NOMO-1 treated with dmso at 0.1 percent for 144 hours (cell line): ENCODE results near the gene SCTR.

Experiments used
- DNase-seq: peaks from one replicate; lab custom pipeline; 2025; ENCODE audit not compliant: unreplicated experiment; lab: John Stamatoyannopoulos, UW

The SCTR gene

DNA sequence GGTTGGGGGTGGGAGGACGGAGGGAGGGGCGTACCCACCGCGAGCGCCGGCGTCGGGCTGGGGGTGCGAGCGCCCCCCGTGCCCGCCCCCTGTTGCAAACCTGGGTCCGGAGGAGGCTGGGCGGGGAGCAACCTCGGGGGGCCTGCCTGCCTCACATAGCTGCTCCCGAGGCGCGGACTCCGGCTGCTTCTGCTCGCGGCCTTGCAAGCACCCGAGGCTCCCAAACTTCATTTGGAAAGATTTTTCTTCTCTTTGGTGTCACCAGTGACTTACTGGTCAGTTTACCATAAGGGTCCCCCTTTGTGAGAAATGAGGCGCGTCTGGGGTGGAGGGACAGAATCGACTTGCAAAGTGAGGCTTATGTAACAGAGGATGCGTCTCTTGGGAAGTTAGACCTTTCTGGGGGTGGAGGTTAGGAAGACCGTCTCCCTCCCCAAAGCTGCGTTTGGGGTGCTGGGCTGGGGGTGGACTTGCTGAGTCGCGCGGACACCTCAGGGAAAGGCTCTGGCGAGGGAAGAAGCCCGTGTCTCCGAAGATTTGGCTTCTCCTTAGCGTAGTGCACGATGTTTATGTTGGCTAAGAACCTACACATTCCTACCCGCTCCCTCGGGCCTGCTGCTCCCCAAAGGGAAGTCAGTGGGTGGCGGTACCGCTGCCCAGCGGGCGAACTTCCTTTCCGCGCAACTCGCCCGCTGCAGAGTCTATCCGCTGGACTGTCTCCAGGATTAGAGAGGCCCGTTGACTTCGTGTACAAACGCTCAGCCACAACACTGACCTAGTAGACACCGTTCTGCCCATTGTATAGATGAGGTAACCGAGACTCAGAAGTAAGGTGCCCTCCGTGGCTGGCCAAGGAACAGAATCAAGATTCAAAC lies 92.1 kb downstream of the SCTR start:
- DNase-seq = no peak

DNA sequence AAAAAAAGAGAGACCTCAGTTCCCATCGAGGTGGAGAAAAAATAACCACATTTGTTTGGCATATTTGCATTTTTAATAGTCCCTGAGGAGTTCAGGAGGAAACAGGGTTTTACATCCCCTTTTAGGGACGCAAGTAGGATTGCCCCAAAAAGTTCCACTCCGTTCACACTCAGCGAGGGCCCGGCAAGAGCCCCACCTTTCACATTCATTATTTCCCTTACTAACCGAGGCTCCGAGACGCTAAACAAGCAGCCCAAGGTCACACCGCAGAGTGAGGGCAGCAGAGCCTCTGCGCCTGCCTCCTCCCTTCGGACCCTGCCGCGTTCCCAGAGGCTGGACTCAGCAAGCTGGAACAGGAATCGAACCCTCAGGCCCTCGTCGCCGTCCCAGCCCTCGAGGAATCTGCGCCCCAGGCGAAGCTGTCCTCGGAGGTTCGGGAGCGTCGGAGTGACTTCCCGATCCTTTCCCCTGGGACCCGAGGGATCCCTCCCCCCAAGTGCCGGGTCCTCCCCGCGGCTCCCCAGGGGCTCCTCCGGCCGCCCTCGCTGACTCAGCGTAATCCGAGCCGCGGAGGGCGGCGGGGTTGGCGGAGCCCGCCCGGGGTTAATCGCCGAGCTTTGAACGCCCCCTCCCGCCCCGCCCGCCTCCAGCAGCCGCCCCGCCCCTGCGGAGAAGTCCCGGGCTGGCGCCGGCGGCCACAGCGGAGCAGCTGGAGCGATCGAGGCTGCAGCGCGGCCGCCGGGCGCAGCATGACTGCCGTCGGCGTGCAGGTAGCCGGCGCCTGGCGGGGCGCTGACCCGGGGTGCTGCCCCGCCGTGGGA lies 92.9 kb downstream of the SCTR start, which contains the start of gene TMEM37:
Gene TMEM37 (plus strand): TSS at position 700 of the 821 bp plus-strand sequence. CDS start 50 bp downstream, at position 750.
- no peak for DNase-seq

DNA sequence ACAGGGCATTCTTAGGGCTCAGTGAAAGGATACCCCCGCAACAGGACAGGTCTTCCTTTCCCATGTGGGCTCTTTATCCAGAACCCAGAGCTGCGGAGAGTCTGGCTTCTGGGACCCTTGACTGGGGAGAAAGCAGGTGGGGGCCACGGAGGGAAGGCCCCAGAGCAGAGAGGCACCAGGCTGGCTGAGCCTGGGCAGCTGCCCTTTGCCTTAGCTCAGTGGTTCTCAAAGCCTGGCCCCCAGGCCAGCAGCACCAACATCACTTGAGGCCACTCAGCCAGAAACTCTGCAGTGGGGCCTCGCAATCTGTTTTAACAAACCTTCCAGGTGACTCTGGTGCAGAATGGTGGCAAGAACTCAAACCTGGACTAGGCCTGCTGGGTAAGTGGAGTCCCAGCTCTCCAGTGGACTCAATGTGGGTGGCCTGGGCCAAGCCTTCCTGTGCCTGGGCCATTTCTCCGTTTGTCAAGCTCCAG lies 94.2 kb downstream of the SCTR start:
- no peak for DNase-seq

DNA sequence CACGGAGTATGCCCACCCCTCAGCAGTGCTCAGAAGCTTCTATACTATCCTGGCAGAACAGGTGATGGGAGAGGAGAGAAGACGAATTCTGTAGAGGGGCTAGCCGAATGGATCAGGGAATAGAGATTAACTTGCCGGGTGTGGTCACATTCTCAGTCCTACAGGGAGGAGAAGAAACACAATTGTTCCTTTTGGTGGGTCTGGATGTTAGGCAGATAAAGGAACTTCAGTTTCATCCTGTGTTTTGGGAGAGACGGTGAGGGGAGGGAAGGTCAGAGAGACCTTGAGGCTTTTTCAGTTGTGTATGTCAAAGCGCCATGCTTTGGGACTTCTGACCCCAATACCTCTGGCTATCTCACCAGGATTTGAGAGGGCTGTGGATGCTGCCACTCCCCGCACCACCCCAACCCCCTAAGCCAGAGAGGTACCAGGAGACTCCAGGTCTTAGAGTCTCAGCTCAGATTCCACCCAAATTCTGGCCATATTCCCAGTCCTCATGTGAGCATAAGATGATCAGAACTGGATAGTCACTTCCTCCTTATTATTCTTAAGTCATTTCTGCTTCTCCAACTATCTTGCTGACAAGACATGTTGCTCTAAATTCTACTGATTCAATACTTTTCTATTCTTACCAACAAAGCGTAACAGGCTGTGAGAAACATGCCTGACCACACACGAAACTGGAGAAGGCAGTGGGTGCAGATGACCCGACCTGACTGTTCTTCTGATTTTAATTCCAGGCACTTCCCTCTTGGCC lies 94.9 kb downstream of the SCTR start:
- DNase-seq = no peak

DNA sequence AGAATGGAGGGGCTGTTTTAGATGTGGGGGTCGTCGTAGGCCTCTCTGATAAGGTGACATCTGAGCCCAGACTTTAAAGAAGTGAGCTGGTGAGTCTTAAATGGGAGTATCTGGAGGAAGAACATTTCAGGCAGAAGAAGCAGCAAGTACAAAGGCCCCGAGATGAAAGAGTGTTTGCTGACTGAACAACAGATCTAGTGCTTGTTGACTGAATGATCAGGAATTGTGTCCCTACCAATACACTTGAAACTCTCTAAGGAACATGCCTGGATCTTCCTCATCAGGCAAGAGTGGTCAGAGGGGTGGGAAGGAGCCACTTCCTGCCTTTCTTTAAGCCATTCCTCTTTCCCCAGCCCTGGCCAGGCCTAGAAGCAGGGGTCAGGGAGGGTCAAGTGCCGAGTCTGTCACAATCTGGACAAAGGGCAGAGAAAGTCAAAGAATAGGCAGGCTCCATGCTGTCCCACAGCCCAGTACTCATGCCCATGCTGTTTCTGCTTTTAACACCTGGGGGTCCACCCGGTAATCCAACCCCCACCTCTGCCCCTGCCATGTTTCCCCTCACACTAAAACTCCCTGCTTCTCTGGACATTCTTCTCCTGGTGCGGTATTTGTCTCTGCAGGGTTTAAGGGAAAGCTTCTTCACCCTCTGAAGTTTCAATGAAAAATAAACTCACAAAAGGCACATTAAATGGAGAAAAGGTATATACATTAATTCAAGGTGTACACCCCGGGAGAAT lies 95.6 kb downstream of the SCTR start:
- DNase-seq = no peak

DNA sequence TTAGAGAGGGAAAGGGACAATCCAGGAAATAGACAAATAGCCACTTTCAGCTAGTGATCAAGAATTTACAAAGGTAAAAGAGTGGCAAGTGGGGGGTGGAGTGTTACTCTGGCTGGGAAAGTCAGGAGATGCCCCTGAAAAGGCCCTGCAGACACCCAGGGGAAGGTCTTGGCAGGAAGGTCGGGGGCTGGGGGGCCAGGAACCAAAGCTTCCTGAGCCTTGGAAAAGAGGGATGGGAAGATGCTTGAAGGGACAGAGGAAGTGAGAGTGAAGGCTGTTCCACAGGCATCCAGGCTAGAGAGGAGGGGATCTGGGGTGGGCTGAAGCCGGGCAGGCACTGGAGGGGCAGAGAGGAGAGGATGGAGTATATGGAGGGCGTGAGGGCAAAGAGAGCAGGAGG lies 96.5 kb downstream of the SCTR start:
- DNase-seq = no peak

DNA sequence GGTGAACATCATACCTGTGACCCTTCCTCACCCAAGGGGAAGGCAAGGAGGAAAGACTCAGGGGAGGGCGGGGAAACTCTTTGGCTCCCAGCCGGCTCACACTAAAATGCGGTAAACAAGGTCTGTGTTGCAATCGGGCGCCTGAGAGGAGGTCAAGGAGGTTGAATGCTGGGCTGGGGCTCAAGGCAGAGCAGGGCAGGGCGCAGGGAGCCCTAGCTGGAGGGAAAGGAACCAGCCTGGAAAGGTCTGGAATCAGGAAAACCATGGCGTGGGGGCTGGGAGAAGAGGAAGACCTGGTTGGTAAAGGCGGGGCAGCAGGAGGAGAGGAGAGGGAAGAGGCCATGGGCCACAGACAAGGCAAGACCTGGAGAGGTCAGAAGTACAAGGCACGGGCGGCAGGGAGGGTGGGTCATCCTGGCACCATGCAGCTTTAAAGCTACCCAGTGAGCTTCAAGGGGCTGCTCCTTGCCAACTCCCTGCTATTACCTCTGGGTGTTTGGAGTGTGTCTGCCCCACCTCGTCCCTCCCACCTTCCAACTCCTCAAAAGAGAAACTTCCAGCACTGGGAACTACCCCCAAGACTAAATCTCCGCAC lies 97.4 kb downstream of the SCTR start:
- no peak for DNase-seq

DNA sequence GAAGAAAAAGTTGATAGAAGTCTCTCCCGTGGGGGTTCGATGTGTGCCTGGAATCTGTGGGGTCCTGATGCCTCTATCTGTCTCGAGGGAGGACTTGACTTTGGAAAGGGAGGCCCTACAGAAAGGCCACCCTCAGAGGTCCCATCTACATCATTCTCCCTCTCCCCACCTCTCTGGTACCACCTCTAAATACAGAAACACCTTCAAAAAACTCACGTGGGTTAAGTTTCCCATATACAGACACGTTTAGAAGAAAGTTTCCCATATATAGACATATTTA lies 97.9 kb downstream of the SCTR start:
- no peak for DNase-seq

DNA sequence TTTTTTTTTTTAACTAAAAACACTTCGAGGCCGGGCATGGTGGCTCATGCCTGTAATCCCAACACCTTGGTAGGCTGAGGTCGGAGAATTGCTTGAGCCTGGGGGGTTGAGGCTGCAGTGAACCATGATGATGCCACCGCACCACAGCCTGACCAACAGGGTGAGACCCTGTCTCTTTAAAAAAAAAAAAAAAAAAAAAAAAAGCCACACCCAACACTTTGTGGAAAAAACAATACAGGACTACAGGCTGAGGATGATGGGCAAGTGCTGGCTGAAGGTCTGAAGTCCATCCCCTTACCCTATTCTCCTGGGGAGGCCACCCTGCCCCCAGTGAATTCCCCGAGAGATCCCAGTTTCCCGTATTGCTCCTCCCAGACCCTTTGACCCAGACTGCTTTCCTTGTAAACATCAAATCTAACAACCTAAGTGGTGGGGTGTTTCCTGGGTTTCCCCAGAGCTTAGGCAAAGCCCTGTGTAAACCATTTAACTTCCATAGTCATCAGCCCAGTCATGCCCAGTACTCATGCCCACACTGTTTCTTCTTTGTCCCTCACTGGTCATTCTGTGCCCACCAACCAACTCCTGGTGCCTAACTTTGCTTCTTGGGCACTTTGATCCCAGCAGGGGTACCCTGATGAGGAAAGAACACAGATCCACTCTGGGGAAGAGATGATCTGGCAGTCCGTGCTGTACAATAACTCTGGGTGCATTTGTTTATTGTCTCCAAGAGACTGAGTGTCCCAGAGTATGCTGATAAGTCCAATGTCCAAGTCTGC lies 98.5 kb downstream of the SCTR start:
- DNase-seq = no peak

DNA sequence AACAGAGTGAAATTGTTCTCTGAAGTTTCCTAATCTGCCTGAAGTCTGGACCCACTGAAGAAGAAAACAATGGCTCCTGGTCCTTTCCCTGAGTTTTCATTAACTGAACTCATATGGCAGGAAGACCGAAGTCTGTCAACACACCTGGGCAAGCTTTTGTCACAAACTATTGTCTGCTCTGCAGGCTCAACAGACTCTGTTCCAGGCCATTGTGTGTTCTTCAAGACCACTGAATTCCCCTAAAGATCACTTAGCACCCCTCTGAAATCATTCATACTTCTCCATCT lies 99.2 kb downstream of the SCTR start:
- DNase-seq = no peak

DNA sequence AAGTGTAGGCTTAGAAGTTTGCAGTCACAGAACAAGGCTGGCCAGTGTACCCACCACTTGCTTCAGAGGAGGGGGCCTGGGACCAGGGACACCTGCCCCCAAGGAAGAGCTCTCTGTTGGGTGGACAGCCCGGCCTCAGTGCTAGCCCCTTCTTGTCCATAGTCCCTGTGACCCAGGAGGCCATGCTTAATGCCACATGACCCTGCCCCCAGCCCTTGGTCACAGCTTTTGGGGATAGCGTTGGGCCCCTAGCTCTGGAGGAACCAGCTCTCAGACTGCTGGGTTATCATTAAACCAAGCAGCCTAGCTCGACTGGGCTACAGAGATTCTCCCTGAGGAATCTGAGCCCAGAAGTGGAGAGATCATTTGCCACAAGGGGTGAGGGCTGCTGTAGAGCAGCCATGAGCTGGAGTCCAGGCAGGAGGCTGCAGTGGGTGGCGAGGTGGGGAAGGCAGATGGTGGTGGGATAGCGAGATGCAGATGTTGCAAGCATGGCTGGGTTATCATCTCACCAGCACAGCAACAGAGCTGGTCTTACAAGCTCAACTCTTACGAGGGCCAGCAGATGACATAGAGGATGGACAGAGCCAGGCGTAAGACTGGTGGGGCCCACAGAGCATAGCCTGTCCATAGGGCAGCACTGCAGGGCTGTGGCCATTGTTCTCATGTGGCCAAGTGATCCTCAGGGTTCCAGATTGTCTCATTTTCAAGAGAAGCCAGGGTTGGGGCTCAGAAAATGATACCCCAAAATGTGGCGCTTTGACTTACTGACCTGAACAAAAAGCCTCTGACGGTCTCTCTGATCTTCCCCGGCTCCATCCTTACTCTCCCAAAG lies 99.8 kb downstream of the SCTR start:
- no peak for DNase-seq

DNA sequence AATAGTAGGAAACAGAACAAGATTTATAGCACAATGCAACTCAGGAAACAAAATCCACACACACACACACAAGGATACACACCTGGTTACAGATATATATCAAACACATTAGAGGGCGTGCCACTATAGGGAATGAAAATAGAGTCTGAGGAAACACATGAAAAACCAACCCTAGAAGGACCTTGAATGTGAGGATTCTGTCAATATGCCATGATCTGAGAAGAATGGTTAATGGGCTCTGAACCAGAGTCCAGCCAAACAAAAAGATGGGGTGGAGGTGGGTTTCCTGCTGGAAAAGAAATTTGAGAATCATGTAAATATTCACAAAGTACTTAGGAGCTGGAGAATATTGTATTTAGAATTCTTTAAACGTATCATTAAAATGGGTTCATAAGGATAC lies 100.5 kb downstream of the SCTR start:
- DNase-seq = no peak

DNA sequence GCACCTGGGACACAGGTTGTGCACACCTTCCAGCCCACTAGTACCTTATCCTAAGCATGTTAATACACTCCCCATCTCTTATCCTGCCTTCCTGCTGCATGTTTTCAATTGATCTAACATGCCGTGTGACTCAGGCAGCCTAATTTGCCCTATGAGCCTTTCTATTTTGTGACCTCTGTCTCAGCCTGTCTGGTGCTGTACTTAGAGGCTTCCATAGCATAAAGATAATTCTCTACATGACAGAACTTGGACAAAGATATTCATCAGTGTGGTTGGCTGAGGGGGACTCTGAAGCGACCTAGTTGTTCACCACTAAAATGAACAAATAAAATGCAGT lies 101.2 kb downstream of the SCTR start:
- no peak for DNase-seq

DNA sequence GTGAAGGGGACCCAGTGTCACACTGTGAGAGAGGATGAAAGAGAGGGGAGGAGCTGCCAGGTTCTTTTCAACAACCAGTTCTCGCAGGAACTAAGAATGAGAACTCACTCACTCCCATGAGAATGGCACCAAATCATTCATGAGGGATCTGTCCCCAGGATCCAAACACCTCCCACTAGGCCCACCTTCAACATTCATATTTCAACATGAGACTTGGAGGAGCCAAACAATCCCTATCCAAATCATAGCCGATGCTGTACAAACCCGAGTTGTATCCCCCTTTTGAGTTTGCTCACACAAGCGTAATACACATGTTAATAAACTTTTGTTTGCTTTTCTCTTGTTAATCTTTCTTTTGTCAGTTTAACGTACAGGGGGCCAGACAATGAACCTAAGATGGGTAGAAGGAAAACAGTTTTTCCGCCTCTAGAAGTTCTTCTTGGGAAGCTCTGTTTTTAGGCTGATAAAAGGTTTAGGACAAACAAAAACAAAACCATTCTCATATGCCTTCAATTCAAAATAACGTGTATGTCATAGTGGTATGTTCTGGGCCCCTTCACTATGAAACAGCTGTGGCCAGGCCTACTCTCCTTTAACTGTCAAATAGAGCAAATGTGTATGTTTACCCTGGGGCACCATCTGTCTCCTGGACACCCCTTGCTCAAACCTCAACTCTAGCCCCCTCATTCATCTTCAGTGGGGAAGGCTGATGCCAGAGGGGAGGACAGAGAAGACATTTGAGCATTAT lies 101.7 kb downstream of the SCTR start:
- no peak for DNase-seq

DNA sequence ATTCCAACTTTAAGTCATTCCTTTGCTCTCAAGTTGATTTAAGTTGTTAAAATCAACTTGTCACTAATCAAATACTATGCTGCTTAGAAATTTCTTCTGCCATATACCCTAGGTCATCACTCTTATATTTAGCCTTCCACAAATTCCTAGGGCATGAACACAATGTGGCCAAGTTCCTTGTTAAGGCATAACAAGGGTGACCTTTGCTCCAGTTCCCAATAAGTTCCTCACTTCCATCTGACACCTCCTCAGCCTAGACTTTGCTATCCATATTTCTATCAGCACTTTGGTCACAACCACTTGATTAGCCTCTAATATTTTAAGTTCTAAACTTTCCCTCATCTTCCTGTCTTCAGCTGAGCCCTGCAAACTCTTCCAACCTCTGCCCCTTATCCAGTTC lies 102.5 kb downstream of the SCTR start:
- no peak for DNase-seq

DNA sequence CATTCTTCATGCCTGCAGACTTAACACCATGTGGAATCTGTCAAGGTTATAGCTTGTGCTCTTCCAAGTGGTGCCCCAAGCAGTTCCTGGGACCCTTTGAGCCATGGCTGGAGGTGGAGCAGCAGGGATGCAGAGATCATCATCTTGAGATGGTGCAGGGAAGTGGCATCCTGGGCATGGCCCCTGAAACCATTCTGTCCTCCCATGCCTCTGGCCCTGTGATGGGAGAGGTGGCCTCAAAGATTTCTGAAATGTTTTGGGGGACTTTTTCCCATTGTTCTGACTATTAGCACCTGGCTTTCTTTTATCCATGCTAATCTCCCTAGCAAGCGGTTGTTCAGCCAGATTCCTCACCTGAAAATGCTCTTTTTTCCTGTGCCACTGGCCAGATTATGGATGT lies 103.0 kb downstream of the SCTR start:
- DNase-seq = no peak

DNA sequence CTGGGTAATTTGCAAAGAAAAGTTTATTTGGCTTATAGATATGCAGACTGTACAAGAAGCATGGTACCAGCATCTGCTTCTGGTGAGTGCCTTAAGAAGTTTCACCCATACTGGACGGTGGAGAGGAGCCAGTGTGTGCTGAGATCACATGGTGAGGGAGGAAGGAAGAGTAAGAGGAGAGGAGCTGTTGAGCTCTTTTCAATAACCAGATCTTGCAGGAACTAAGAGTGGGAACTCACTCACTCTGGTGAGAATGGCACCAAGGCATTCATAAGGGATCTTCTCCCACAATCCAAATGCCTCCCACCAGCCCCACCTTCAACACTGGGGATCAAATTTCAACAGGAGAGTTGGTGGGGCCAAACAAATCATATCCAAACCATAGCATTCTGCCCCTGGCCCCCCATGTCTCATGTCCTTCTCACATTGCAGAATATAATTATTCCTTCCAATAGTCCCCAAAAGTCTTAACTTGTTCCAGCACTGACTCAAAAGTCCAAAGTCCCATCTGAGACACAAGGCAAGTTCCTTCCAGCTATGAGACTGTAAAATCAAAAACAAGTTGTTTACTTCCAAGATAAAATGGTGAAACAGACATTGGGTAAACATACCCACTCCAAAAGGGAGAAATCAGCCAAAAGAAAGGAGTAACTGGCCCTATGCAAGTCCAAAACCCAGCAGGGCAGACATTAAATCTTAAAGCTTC lies 104.3 kb downstream of the SCTR start:
- DNase-seq = no peak

DNA sequence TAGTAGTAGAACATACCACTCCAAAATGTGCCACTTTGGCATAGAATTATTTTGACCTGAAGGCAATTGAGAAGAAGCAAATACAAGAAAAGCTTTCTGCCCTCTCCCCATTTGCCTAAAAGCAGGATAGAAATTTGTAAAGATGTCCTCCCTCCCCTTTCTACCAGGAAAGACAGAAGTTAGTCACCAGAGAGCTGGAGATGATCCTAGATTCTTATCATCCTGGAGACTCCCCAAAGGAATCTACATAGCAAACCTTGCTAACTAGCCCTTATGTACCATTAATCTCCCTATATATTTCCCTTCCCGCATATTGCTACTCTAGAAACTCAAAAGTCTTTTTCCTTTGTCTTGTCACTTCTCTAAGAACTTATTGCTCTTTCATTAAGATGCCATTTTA lies 105.2 kb downstream of the SCTR start:
- DNase-seq = no peak
